GM12875 (cell line): ENCODE results near the gene MGAT4B.

Experiments
- H3K4me3 ChIP-seq: one replicate; pipeline ENCODE4 v1.5.1; 2011; ENCODE audit warnings: low read depth, low read length, control low read depth
- CTCF ChIP-seq: IDR thresholded peaks from 2 replicates; pipeline ENCODE4 v1.5.1; 2011; ENCODE audit warnings: low read depth, mild to moderate bottlenecking, control low read depth, inconsistent platforms, low read length, moderate library complexity, borderline replicate concordance; ENCODE audit not compliant: insufficient read depth

The MGAT4B gene

DNA sequence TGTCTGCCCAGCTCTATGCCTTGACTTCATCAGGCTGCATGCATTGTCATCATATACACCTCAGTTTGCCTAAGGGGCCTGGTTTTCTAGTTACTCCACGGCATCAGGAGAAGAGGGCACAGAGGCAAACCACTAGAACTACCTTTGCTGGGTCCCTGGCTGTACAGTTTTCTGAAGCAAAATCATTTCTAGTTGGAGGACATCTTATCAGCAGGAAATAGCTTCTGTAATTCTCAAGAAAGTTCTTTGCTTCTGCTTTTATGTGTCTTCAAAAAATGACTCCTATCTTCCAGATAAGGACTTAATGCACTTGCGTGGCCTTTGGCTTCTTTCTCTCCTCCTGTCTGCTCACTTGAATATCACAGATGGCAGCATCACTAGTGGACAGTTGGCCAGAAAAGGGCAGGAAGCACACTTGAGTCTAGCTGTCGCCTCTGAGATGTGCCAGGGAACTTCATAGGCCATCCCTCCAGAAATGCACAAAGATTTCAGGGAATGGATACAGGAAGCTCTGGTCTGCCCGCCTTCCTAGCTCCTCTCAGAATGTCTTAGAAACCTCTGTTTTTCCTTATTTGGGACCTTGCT is 35.3 kb downstream of the MGAT4B start:
- TF ChIP-seq CTCF = no peak
- no peak overlapping the region for H3K4me3 ChIP-seq

DNA sequence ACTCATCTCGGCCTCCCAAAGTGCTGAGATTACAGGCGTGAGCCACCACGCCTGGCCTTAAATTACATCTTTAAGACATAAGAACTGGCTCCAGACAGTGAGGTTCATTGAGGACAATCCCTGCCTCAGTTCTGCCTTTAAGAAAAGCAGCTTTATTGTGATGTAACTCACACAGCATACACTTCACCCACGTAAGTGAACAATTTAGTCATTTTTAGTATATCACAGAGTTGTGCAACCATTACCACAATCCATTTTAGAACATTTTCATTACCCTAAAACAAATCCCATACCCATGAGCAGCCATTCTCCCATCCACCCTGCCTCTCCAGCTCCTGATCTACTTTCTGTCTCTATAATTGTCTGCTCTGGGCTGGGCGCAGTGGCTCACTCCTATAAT is 36.9 kb downstream of the MGAT4B start:
- no peak for TF ChIP-seq CTCF

DNA sequence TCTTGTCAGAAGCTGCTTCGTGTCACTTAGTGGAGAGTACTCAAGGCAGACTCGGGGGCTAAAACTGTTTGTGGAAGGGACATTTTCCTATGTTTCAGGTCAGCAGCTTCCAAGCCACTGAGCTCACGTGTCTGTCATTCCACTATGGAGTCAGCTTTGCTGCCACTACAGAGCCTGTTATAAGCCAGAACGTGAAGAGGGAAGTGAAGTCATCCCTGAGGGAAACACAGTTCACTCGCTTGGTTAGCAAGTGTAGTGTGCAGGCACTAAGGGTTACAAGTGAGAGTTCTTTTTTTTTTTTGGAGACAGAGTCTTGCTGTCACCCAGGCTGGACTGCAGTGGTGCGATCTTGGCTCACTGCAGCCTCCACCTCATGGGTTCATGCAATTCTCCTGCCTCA is 37.4 kb downstream of the MGAT4B start:
- H3K4me3 ChIP-seq = no peak overlapping the region
- no peak for TF ChIP-seq CTCF

More for the DNA sequence above, 36.9 kb downstream of the MGAT4B start:
- H3K4me3 ChIP-seq = no peak overlapping the region

DNA sequence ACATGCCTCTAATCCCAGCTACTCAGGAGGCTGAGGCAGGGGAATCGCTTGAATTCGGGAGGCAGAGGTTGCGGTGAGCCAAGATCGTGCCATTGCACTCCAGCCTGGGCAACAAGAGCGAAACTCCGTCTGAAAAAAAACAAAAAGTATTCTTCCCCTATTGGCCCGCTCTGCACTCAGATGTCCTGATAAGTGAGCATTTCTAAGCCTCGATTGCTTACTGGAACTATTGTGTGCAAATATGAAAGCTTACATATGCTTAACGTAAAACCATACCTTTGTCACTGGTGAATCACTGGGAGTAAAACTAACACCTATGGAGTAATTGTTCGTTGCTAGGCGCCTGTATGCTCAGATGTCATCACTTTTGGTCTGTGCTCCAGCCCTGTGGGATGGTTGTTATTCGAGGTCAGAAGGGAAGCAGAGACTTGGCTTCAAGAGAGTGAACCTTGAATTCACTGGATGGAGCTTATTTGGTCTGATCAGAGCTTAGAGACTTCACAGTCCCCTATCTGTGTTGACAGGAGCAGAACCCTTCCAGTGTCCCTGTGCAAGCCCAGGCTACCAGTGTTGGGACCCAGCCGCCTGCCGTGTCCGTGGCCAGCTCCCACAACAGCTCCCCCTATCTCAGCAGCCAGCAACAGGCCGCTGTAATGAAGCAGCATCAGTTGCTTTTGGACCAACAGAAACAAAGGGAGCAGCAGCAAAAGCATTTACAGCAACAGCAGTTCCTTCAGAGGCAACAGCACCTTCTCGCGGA is 38.2 kb downstream of the MGAT4B start:
- TF ChIP-seq CTCF = no peak
- no peak overlapping the region for H3K4me3 ChIP-seq

DNA sequence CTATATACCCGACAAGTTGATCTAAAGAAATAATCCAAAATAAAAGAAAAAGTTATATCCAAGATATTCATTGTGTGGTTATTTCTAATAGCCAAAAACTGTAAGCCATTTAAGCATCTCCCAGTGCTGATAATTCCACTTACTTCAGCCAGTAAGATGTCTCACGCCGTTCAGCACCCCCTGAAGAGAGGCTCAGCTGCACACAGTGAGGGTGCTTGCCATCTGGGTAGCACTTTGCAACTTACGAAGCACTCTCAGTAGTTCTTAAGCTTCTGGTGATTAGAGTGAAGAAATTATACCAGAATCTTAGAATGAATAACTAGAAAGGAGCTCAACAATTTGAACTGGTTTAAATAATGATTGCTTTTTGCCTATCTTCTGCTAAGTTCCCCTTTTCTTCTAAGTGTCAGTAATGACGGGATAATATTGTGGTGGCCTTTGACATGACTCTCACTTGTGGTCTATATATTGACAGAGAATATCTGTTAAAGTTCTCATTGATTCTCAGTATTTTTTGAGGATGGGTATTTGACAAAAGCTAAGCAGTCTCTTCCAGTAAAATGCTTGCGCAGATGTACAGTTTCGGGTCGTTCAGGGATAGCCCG is 39.1 kb downstream of the MGAT4B start:
- H3K4me3 ChIP-seq = no peak overlapping the region
- no peak for TF ChIP-seq CTCF

- TF ChIP-seq CTCF = no peak
- no peak overlapping the region for H3K4me3 ChIP-seq
These were observed 39.8 kb downstream of the MGAT4B start for GRCh38 chr5:179766726-179767455.
